Measurements from ENCODE around the gene NFYA. TPM values are rescaled to one million over a fixed set of nuclear protein-coding genes. Genes with fewer than 3 reads are reported as not detected.
A peak's percentile ranks its signal among the peaks of the same experiment; 100 is the strongest.

NFYA gene
- polyA plus RNA-seq, 3 donors, result 9.7 to 21.4 (median 10.7) TPM

DNA sequence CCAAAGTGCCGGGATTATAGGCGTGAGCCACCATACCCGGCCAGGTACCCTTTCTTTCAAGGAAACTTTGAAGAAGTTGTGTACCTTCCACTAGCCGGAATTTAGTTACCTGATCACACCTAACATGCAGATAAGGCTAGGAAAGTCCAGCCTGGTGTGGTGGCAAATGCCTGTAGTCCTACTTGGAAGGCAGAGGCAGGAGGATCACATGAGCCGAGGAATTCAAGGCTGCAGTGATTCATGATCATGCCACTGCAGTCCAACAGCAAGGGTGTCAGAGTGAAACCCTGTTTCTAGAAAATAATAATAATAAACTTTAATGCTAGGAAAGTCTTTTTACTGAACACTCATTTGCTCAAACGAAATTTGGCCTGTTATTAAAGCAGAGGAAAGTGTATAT, 21.0 kb downstream of the NFYA start:
- H3K4me1 Mint-ChIP-seq, result no peaks in the 10 kb centered on the region
- no peaks in the 10 kb centered on the region for H3K9me3 Mint-ChIP-seq
- Histone ChIP-seq H3K27me3 (ENCODE audit: control insufficient read depth in 2 of 2, insufficient read depth in 2 of 2, low read length in 2 of 2) (no peaks in the 10 kb centered on the region), H2AFZ (ENCODE audit: insufficient read depth, low read depth, low read length, poor library complexity, severe bottlenecking) (no peak overlapping the region), H3K4me2 (replicated peaks; ENCODE audit: extremely low read depth, low read length, poor library complexity, severe bottlenecking) (no peak overlapping the region), H3K27ac (ENCODE audit: low read depth in 1 of 2, low read length in 2 of 2) (no peak overlapping the region), H3K9me3 (replicated peaks in 1 of 2; ENCODE audit: control insufficient read depth in 1 of 2, insufficient read depth in 1 of 2, low read length in 2 of 2) (no peaks in the 10 kb centered on the region), H3K36me3 (replicated peaks in 1 of 2; ENCODE audit: control insufficient read depth in 1 of 2, insufficient read depth in 2 of 2, low read length in 2 of 2) (peaks cover 92 to 97% of the 10 kb centered on the region in 2 donors), H3K4me3 (replicated peaks in 1 of 3; ENCODE audit: low read depth in 2 of 3, low read length in 3 of 3) (no peak overlapping the region), H3K4me1 (ENCODE audit: control insufficient read depth in 1 of 2, insufficient read depth in 2 of 2, low read length in 2 of 2) (no peaks in the 10 kb centered on the region), H3K9ac (ENCODE audit: insufficient read depth, low read length, poor library complexity, severe bottlenecking) (no peak overlapping the region), H4K20me1 (ENCODE audit: insufficient read depth, low read length) (no peaks in the 10 kb centered on the region), H3K79me2 (ENCODE audit: insufficient read depth, low read length) (no peaks in the 10 kb centered on the region)
- H3K27ac Mint-ChIP-seq, result peak overlapping the region in 1 of 7 donors; percentile 61
- H3K4me3 Mint-ChIP-seq, result no peak overlapping the region
- peaks cover 92 to 95% of the 10 kb centered on the region in 2 donors for H3K36me3 Mint-ChIP-seq
- DNase-seq, result no peak
- H3K27me3 Mint-ChIP-seq (ENCODE audit: low read depth in 3 of 3), result no peaks in the 10 kb centered on the region
- TF ChIP-seq, protein P1, sequence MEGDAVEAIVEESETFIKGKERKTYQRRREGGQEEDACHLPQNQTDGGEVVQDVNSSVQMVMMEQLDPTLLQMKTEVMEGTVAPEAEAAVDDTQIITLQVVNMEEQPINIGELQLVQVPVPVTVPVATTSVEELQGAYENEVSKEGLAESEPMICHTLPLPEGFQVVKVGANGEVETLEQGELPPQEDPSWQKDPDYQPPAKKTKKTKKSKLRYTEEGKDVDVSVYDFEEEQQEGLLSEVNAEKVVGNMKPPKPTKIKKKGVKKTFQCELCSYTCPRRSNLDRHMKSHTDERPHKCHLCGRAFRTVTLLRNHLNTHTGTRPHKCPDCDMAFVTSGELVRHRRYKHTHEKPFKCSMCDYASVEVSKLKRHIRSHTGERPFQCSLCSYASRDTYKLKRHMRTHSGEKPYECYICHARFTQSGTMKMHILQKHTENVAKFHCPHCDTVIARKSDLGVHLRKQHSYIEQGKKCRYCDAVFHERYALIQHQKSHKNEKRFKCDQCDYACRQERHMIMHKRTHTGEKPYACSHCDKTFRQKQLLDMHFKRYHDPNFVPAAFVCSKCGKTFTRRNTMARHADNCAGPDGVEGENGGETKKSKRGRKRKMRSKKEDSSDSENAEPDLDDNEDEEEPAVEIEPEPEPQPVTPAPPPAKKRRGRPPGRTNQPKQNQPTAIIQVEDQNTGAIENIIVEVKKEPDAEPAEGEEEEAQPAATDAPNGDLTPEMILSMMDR (IDR thresholded peaks at IDR 0.05), result no peak
- intact Hi-C loops (cut with micrococcal nuclease), result loop anchor here (2.0 to 5.0 kb wide), 2 partner anchors 224 to 225 kb away; no protein-coding TSS in a partner anchor
- WGBS (ENCODE audit: insufficient coverage), result no CpG with 5 or more reads among the region's 6 CpGs

DNA sequence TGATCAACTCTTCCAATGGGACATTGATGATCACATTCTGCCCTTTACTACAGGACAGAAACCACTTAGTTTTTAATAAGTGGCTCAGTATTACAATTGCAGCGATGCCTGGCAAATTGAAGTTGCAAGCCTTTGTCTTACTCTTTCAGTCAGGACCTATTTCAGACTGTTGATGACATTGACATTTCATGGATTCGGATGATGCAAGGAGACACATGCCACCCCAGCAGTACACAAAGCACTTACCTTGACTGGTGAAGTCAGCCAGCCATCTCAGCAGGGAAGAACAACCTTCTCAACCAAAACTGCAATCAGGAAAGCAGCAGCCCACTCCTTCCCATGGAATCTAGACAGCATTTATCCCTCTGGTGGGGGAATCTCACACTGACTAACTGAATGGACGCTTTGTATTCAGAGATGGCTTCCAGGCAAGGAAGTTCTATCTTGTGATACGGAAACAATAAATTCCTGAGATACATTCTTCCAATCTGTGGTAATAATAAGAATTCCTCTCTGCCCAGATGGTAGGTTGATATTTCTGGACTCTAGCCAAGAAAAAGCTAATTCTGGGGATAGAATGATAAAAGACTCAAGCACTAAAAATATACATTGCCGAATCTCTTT, 24.8 kb downstream of the NFYA start:
- Histone ChIP-seq H3K36me3 (replicated peaks in 1 of 2; ENCODE audit: control insufficient read depth in 1 of 2, insufficient read depth in 2 of 2, low read length in 2 of 2) (peaks cover 85 to 95% of the 10 kb centered on the region in 2 donors), H3K27ac (ENCODE audit: low read depth in 1 of 2, low read length in 2 of 2) (peak overlapping the region in 1 of 2 donors; percentile 39), H4K20me1 (ENCODE audit: insufficient read depth, low read length) (no peaks in the 10 kb centered on the region), H3K9ac (ENCODE audit: insufficient read depth, low read length, poor library complexity, severe bottlenecking) (no peak overlapping the region), H3K27me3 (ENCODE audit: control insufficient read depth in 2 of 2, insufficient read depth in 2 of 2, low read length in 2 of 2) (no peaks in the 10 kb centered on the region), H3K9me3 (replicated peaks in 1 of 2; ENCODE audit: control insufficient read depth in 1 of 2, insufficient read depth in 1 of 2, low read length in 2 of 2) (no peaks in the 10 kb centered on the region), H2AFZ (ENCODE audit: insufficient read depth, low read depth, low read length, poor library complexity, severe bottlenecking) (no peak overlapping the region), H3K4me3 (replicated peaks in 1 of 3; ENCODE audit: low read depth in 2 of 3, low read length in 3 of 3) (no peak overlapping the region), H3K79me2 (ENCODE audit: insufficient read depth, low read length) (no peaks in the 10 kb centered on the region), H3K4me1 (ENCODE audit: control insufficient read depth in 1 of 2, insufficient read depth in 2 of 2, low read length in 2 of 2) (no peaks in the 10 kb centered on the region), H3K4me2 (replicated peaks; ENCODE audit: extremely low read depth, low read length, poor library complexity, severe bottlenecking) (no peak overlapping the region)
- H3K27ac Mint-ChIP-seq, result peak overlapping the region in 1 of 7 donors; percentile 75
- no peak for DNase-seq
- no peaks in the 10 kb centered on the region for H3K27me3 Mint-ChIP-seq (ENCODE audit: low read depth in 3 of 3)
- H3K4me3 Mint-ChIP-seq, result no peak overlapping the region
- no CpG with 5 or more reads among the region's 5 CpGs for WGBS (ENCODE audit: insufficient coverage)
- H3K9me3 Mint-ChIP-seq, result no peaks in the 10 kb centered on the region
- H3K4me1 Mint-ChIP-seq, result no peaks in the 10 kb centered on the region
- H3K36me3 Mint-ChIP-seq, result peaks cover 77 to 80% of the 10 kb centered on the region in 2 donors
- TF ChIP-seq, protein P1 (IDR thresholded peaks at IDR 0.05), result no peak
- intact Hi-C loops (cut with micrococcal nuclease), result no loop called here

Data from CD14-positive monocyte (primary cell).